HTERT RPE-1 (cell line): ENCODE results near the gene SEMA3E.

Source experiments
- in situ Hi-C: fragments of 300-500 bp; cut with MboI; formaldehyde crosslinking; loops from 4 replicates; pipeline ENCODE4 v1.14.3; 2020; ENCODE audit warnings: low sequenced_read_pairs

SEMA3E gene

GRCh38 chr7:83643012-83643411 lies 5.9 kb downstream of the SEMA3E start:
- in situ Hi-C loops, result no loop called here

GRCh38 chr7:83640731-83641537 lies 8.0 kb downstream of the SEMA3E start:
- in situ Hi-C loops, result no loop called here

GRCh38 chr7:83640240-83640639 lies 8.7 kb downstream of the SEMA3E start:
- in situ Hi-C loops, result no loop called here

- in situ Hi-C loops, result no loop called here
These were observed 15.4 kb downstream of the SEMA3E start for GRCh38 chr7:83633516-83633915.

GRCh38 chr7:83629117-83629880 lies 19.6 kb downstream of the SEMA3E start:
- in situ Hi-C loops, result no loop called here

- in situ Hi-C loops, result no loop called here
These were observed 31.1 kb downstream of the SEMA3E start for GRCh38 chr7:83617858-83618257.

GRCh38 chr7:83614112-83614511 lies 34.8 kb downstream of the SEMA3E start:
- in situ Hi-C loops, result no loop called here

GRCh38 chr7:83613232-83613631 lies 35.7 kb downstream of the SEMA3E start:
- in situ Hi-C loops, result no loop called here

GRCh38 chr7:83611776-83612175 lies 37.2 kb downstream of the SEMA3E start:
- in situ Hi-C loops, result no loop called here

GRCh38 chr7:83610649-83611304 lies 38.2 kb downstream of the SEMA3E start:
- in situ Hi-C loops, result no loop called here

- in situ Hi-C loops, result no loop called here
These were observed 40.2 kb downstream of the SEMA3E start for GRCh38 chr7:83608716-83609115.

GRCh38 chr7:83603649-83604048 lies 45.3 kb downstream of the SEMA3E start:
- in situ Hi-C loops, result no loop called here

GRCh38 chr7:83599131-83599530 lies 49.8 kb downstream of the SEMA3E start:
- in situ Hi-C loops, result no loop called here

GRCh38 chr7:83593921-83594475 lies 54.9 kb downstream of the SEMA3E start:
- in situ Hi-C loops, result no loop called here

GRCh38 chr7:83588602-83589240 lies 60.2 kb downstream of the SEMA3E start:
- in situ Hi-C loops, result no loop called here

- in situ Hi-C loops, result no loop called here
These were observed 62.7 kb downstream of the SEMA3E start for GRCh38 chr7:83586281-83586680.

- in situ Hi-C loops, result no loop called here
These were observed 67.1 kb downstream of the SEMA3E start for GRCh38 chr7:83581667-83582435.

GRCh38 chr7:83579740-83580139 lies 69.2 kb downstream of the SEMA3E start:
- in situ Hi-C loops, result no loop called here

GRCh38 chr7:83575436-83575835 lies 73.5 kb downstream of the SEMA3E start:
- in situ Hi-C loops, result no loop called here

GRCh38 chr7:83574616-83575015 lies 74.3 kb downstream of the SEMA3E start:
- in situ Hi-C loops, result no loop called here
